Mesothelial cell of epicardium (in vitro differentiated cells): ENCODE data around the gene HSBP1. TPM values are rescaled to one million over a fixed set of nuclear protein-coding genes. Genes with fewer than 3 reads are reported as not detected.

ENCODE experiments used
- DNase-seq, 2 experiments: peaks; one replicate each; pipeline ENCODE4 v3.0.0; 2021; ENCODE audit warnings: low spot score in 2 of 2; ENCODE audit not compliant: unreplicated experiment in 2 of 2
- H3K27ac Mint-ChIP-seq: 2 replicates; pipeline ENCODE4 v1.8.0; 2021; ENCODE audit warnings: mixed read lengths
- H3K27me3 Mint-ChIP-seq: 2 replicates; pipeline ENCODE4 v1.8.0; 2021; ENCODE audit warnings: low read depth, mixed read lengths
- H3K36me3 Mint-ChIP-seq: 2 replicates; pipeline ENCODE4 v1.8.0; 2021; ENCODE audit warnings: mixed read lengths
- H3K4me1 Mint-ChIP-seq: 2 replicates; pipeline ENCODE4 v1.8.0; 2021; ENCODE audit warnings: mixed read lengths
- H3K4me3 Mint-ChIP-seq: 2 replicates; pipeline ENCODE4 v1.8.0; 2021; ENCODE audit warnings: mild to moderate bottlenecking, moderate library complexity, mixed read lengths
- H3K9me3 Mint-ChIP-seq: 2 replicates; pipeline ENCODE4 v1.8.0; 2021; ENCODE audit warnings: mixed read lengths
- total RNA-seq: library from RNA; stranded (reverse); gene quantifications from 3 replicates; pipeline ENCODE4 v1.2.1, GENCODE V29; 2021
- TF ChIP-seq, protein P1 (sequence below): fragments of 200-600 bp; sonication (generic); IDR thresholded peaks from one replicate; pipeline ENCODE4 v1.5.0; 2021; ENCODE audit warnings: antibody characterized with exemption; ENCODE audit not compliant: unreplicated experiment

Gene HSBP1
- total RNA-seq, 1 donor from 2014 or later, result 139 TPM

DNA sequence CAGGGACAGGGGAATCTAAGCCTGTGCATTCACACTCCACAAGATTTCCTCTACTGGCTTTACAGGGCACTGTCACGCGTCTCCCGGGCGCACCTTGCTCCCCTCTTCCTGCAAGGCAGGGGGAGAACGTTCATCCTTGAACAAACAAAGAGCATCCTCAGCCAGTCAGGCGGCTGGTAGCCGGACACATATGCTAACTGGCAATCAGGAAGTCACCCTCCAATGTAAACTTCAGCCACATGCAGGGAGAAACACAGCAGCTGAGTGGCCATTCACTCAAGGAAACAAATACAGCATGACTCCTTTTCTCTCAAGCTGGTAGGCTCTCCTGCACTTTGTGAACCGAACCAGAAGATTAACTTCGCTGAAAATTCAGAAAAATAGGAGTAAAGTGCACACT, 10.8 kb upstream of the HSBP1 start:
- Mint-ChIP-seq H3K27ac (no peak overlapping the region), H3K36me3 (no peaks in the 10 kb centered on the region), H3K4me1 (peaks cover 12% of the 10 kb centered on the region), H3K27me3 (peaks cover 21% of the 10 kb centered on the region), H3K9me3 (peaks cover 5% of the 10 kb centered on the region), H3K4me3 (no peak overlapping the region)
- TF ChIP-seq, protein P1, sequence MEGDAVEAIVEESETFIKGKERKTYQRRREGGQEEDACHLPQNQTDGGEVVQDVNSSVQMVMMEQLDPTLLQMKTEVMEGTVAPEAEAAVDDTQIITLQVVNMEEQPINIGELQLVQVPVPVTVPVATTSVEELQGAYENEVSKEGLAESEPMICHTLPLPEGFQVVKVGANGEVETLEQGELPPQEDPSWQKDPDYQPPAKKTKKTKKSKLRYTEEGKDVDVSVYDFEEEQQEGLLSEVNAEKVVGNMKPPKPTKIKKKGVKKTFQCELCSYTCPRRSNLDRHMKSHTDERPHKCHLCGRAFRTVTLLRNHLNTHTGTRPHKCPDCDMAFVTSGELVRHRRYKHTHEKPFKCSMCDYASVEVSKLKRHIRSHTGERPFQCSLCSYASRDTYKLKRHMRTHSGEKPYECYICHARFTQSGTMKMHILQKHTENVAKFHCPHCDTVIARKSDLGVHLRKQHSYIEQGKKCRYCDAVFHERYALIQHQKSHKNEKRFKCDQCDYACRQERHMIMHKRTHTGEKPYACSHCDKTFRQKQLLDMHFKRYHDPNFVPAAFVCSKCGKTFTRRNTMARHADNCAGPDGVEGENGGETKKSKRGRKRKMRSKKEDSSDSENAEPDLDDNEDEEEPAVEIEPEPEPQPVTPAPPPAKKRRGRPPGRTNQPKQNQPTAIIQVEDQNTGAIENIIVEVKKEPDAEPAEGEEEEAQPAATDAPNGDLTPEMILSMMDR, result no peak
- no peak for DNase-seq

DNA sequence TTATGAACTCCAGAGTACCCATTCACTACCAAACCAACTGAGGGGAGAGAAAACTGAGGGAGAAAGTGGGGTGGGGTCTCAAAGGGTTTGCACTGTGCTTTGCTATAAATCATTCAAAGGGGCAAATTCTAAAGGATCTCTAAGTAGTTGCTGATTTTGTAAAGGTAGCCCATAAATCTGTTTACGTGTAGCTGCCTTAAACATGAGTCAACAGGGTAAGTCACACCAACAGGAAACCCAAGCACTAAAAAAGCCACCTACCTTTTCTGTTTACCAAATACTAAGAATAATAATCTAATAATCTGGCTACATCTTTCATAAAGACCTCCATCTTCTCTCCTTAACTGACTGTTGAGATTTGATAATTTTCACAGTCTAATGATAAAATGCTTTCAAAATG, 8.4 kb upstream of the HSBP1 start:
- Mint-ChIP-seq H3K9me3 (no peaks in the 10 kb centered on the region), H3K27me3 (peaks cover 30% of the 10 kb centered on the region), H3K36me3 (no peaks in the 10 kb centered on the region), H3K4me1 (peaks cover 14% of the 10 kb centered on the region), H3K4me3 (no peak overlapping the region), H3K27ac (no peak overlapping the region)
- DNase-seq, result no peak
- TF ChIP-seq, protein P1, result no peak

DNA sequence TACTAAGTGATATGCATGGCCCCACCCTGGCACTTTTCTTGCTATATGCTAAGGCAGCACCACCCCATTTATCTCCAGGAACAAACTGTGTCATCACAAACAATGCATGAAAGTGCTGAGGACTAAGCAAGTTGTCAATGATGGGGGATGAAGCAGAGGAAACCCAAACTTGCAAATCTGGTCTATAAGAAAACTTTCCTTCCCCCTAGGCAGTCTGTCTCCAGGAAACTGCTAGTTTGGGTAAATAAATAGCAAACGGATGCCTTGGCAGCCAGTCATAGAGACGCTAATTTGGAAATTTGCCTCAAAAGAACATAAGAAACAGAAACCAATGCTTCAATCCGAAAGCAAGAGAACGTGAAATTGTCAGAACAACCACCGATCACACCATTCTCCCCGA, 5.6 kb upstream of the HSBP1 start:
- TF ChIP-seq, protein P1, result no peak
- H3K36me3 Mint-ChIP-seq, result no peaks in the 10 kb centered on the region

GRCh38 chr16:83802554-83803205, 5.1 kb upstream of the HSBP1 start:
- no peak overlapping the region for H3K4me3 Mint-ChIP-seq
- no peak for DNase-seq

More for the DNA sequence above, 5.6 kb upstream of the HSBP1 start:
- H3K4me3 Mint-ChIP-seq, result no peak overlapping the region
- peaks cover 32% of the 10 kb centered on the region for H3K27me3 Mint-ChIP-seq
- H3K27ac Mint-ChIP-seq, result no peak overlapping the region
- H3K4me1 Mint-ChIP-seq, result peaks cover 2% of the 10 kb centered on the region
- no peak for DNase-seq
- no peaks in the 10 kb centered on the region for H3K9me3 Mint-ChIP-seq

GRCh38 chr16:83803811-83804210, 4.0 kb upstream of the HSBP1 start:
- no peak overlapping the region for H3K27ac Mint-ChIP-seq
- TF ChIP-seq, protein P1, result no peak
- no peak for DNase-seq
- H3K4me3 Mint-ChIP-seq, result no peak overlapping the region
- H3K4me1 Mint-ChIP-seq, result peaks cover 8% of the 10 kb centered on the region
- H3K27me3 Mint-ChIP-seq, result peaks cover 29% of the 10 kb centered on the region
- H3K9me3 Mint-ChIP-seq, result no peaks in the 10 kb centered on the region
- H3K36me3 Mint-ChIP-seq, result no peaks in the 10 kb centered on the region

More at GRCh38 chr16:83802554-83803205, 5.1 kb upstream of the HSBP1 start:
- H3K4me1 Mint-ChIP-seq, result peaks cover 2% of the 10 kb centered on the region
- no peaks in the 10 kb centered on the region for H3K36me3 Mint-ChIP-seq
- peaks cover 31% of the 10 kb centered on the region for H3K27me3 Mint-ChIP-seq
- H3K27ac Mint-ChIP-seq, result no peak overlapping the region
- TF ChIP-seq, protein P1, result no peak
- H3K9me3 Mint-ChIP-seq, result no peaks in the 10 kb centered on the region
